CD14-positive monocyte (primary cell): Measurements from ENCODE around the gene SMIM24. TPM values are rescaled to one million over a fixed set of nuclear protein-coding genes. Genes with fewer than 3 reads are reported as not detected.

Source experiments
- DNase-seq, 3 donors: peaks; one replicate each; pipeline ENCODE4 v3.0.0-alpha.2; 2011 to 2022
- H2AFZ ChIP-seq: 2 replicates; pipeline ENCODE4 v1.6.0; 2012; ENCODE audit warnings: mild to moderate bottlenecking, low read depth, low read length, inconsistent platforms; ENCODE audit not compliant: insufficient read depth, poor library complexity, severe bottlenecking
- H3K27ac ChIP-seq, 2 donors: 1 replicate in 1 of 2; 2 replicates in 1 of 2; pipeline ENCODE4 v1.5.1; 2012 to 2013; ENCODE audit warnings: low read length in 2 of 2, control low read depth in 1 of 2, inconsistent platforms in 1 of 2, low read depth in 1 of 2, mild to moderate bottlenecking in 1 of 2
- H3K27me3 ChIP-seq, 2 donors: one replicate each; pipeline versions ENCODE4 v1.6.0 to v1.6.1; 2011 to 2013; ENCODE audit warnings: low read length in 2 of 2; ENCODE audit not compliant: control insufficient read depth in 2 of 2, insufficient read depth in 2 of 2
- H3K36me3 ChIP-seq, 2 donors: replicated peaks in 1 of 2; 1 replicate in 1 of 2; 2 replicates in 1 of 2; pipeline versions ENCODE4 v1.5.1 to v1.6.1; 2012 to 2013; ENCODE audit warnings: low read length in 2 of 2, control low read depth in 1 of 2, inconsistent platforms in 1 of 2, mild to moderate bottlenecking in 1 of 2; ENCODE audit not compliant: insufficient read depth in 2 of 2, control insufficient read depth in 1 of 2
- H3K4me1 ChIP-seq, 2 donors: 1 replicate in 1 of 2; 2 replicates in 1 of 2; pipeline versions ENCODE4 v1.5.1 to v1.6.1; 2012 to 2013; ENCODE audit warnings: low read length in 2 of 2, control low read depth in 1 of 2, inconsistent platforms in 1 of 2, mild to moderate bottlenecking in 1 of 2, moderate library complexity in 1 of 2; ENCODE audit not compliant: insufficient read depth in 2 of 2, control insufficient read depth in 1 of 2
- H3K4me2 ChIP-seq: replicated peaks from 2 replicates; pipeline ENCODE3; 2012; ENCODE audit warnings: low read length, moderate library complexity, mild to moderate bottlenecking; ENCODE audit not compliant: poor library complexity, severe bottlenecking; ENCODE audit errors: extremely low read depth
- H3K4me3 ChIP-seq, 3 experiments: fragments of 200-600 bp in 1 of 3; sonication (generic) in 1 of 3; replicated peaks in 1 of 3; 1 replicate in 2 of 3; 2 replicates in 1 of 3; pipeline ENCODE4 v1.5.1; 2011 to 2013; ENCODE audit warnings: low read length in 3 of 3, mild to moderate bottlenecking in 3 of 3, control low read depth in 2 of 3, low read depth in 2 of 3, inconsistent platforms in 1 of 3, moderate library complexity in 1 of 3
- H3K79me2 ChIP-seq: 2 replicates; pipeline ENCODE4 v1.6.0; 2012; ENCODE audit warnings: mild to moderate bottlenecking, control low read depth, inconsistent platforms, low read length, moderate library complexity; ENCODE audit not compliant: insufficient read depth
- H3K9ac ChIP-seq: 2 replicates; pipeline ENCODE4 v1.6.0; 2017; ENCODE audit warnings: low read length, mild to moderate bottlenecking; ENCODE audit not compliant: insufficient read depth, poor library complexity, severe bottlenecking
- H3K9me3 ChIP-seq, 2 donors: replicated peaks in 1 of 2; 1 replicate in 1 of 2; 2 replicates in 1 of 2; pipeline versions ENCODE4 v1.5.1 to v1.6.1; 2012 to 2013; ENCODE audit warnings: low read length in 2 of 2, control low read depth in 1 of 2; ENCODE audit not compliant: control insufficient read depth in 1 of 2, insufficient read depth in 1 of 2
- H4K20me1 ChIP-seq: 2 replicates; pipeline ENCODE4 v1.6.0; 2012; ENCODE audit warnings: mild to moderate bottlenecking, low read length, control low read depth, moderate library complexity; ENCODE audit not compliant: insufficient read depth
- H3K27ac Mint-ChIP-seq, 7 donors: one replicate each; pipeline ENCODE4 v1.8.0; 2020; ENCODE audit warnings: mild to moderate bottlenecking in 7 of 7, mixed read lengths in 7 of 7, moderate library complexity in 6 of 7, inconsistent platforms in 2 of 7
- H3K27me3 Mint-ChIP-seq, 3 donors: one replicate each; pipeline ENCODE4 v1.8.0; 2021 to 2022; ENCODE audit warnings: low read depth in 3 of 3, mild to moderate bottlenecking in 3 of 3, mixed read lengths in 3 of 3, moderate library complexity in 3 of 3, inconsistent platforms in 1 of 3
- H3K36me3 Mint-ChIP-seq, 2 donors: one replicate each; pipeline ENCODE4 v1.8.0; 2020; ENCODE audit warnings: mixed read lengths in 2 of 2, inconsistent platforms in 1 of 2, mild to moderate bottlenecking in 1 of 2
- H3K4me1 Mint-ChIP-seq: one replicate; pipeline ENCODE4 v1.8.0; 2020; ENCODE audit warnings: mild to moderate bottlenecking, mixed read lengths
- H3K4me3 Mint-ChIP-seq, 2 donors: one replicate each; pipeline ENCODE4 v1.8.0; 2020; ENCODE audit warnings: mild to moderate bottlenecking in 2 of 2, mixed read lengths in 2 of 2, moderate library complexity in 1 of 2
- H3K9me3 Mint-ChIP-seq, 7 donors: one replicate each; pipeline ENCODE4 v1.8.0; 2020 to 2022; ENCODE audit warnings: mixed read lengths in 7 of 7, mild to moderate bottlenecking in 6 of 7, moderate library complexity in 6 of 7, inconsistent platforms in 2 of 7
- CTCF ChIP-seq: fragments of 200-600 bp; IDR thresholded peaks from one replicate; pipeline ENCODE4 v1.8.0; 2022; ENCODE audit warnings: antibody characterized with exemption, mild to moderate bottlenecking
- WGBS: methylation state at CpG from one replicate; pipeline ENCODE4 v1.1.5; 2013; ENCODE audit warnings: missing lambda C conversion rate; ENCODE audit not compliant: insufficient coverage; 5-methylcytosine and 5-hydroxymethylcytosine counted together
- intact Hi-C, 2 donors: fragments of 100-400 bp; cut with micrococcal nuclease; formaldehyde crosslinking; loops; one replicate each; pipeline versions ENCODE4 v1.15.0 to v1.15.1; 2023
- polyA plus RNA-seq, 3 donors: library from polyadenylated mRNA; depleted of rRNA in 1 of 3; unstranded in 2 of 3; stranded (reverse) in 1 of 3; fragments of 300-500 nt in 2 of 3; fragments of >200 nt in 1 of 3; fragmentation: Illumina TruSeq in 2 of 3; gene quantifications; 1 replicate in 2 of 3; 2 replicates in 1 of 3; pipeline ENCODE4 v1.2.3, GENCODE V29; 2012 to 2021

The SMIM24 gene
- polyA plus RNA-seq, 3 donors, result 0.30 TPM; not detected in 2

GRCh38 chr19:3528539-3529211, 48.4 kb upstream of the SMIM24 start:
- peaks cover 23% of the 10 kb centered on the region for H4K20me1 ChIP-seq
- H3K27ac ChIP-seq, result no peak overlapping the region

GRCh38 chr19:3528080-3528479, 47.8 kb upstream of the SMIM24 start:
- H3K27me3 ChIP-seq, result no peaks in the 10 kb centered on the region
- Mint-ChIP-seq H3K9me3 (no peaks in the 10 kb centered on the region), H3K27me3 (peaks cover 0 to 1% (median 0%) of the 10 kb centered on the region in 3 donors), H3K36me3 (peaks cover 34 to 46% of the 10 kb centered on the region in 2 donors), H3K4me3 (no peak overlapping the region), H3K4me1 (no peaks in the 10 kb centered on the region), H3K27ac (no peak overlapping the region)
- peaks cover 73 to 83% of the 10 kb centered on the region in 2 donors for H3K36me3 ChIP-seq
- H3K9ac ChIP-seq, result no peak overlapping the region
- no peak overlapping the region for H3K4me3 ChIP-seq
- no peaks in the 10 kb centered on the region for H3K4me1 ChIP-seq
- no peak overlapping the region for H3K27ac ChIP-seq
- WGBS, result 100% methylated on average over 2 of the region's 14 CpGs
- peaks cover 9% of the 10 kb centered on the region for H3K79me2 ChIP-seq
- no peak overlapping the region for H3K4me2 ChIP-seq
- intact Hi-C loops, result no loop called here
- peaks cover 29% of the 10 kb centered on the region for H4K20me1 ChIP-seq
- no peak for TF ChIP-seq CTCF
- DNase-seq, result no peak
- no peaks in the 10 kb centered on the region for H3K9me3 ChIP-seq
- no peak overlapping the region for H2AFZ ChIP-seq

More at GRCh38 chr19:3528539-3529211, 48.4 kb upstream of the SMIM24 start:
- intact Hi-C loops, result no loop called here
- Histone ChIP-seq H3K4me2 (no peak overlapping the region), H3K27me3 (no peaks in the 10 kb centered on the region), H3K9ac (no peak overlapping the region), H2AFZ (no peak overlapping the region), H3K36me3 (peaks cover 73 to 83% of the 10 kb centered on the region in 2 donors), H3K79me2 (peaks cover 3% of the 10 kb centered on the region), H3K4me1 (no peaks in the 10 kb centered on the region), H3K4me3 (no peak overlapping the region), H3K9me3 (no peaks in the 10 kb centered on the region)
- Mint-ChIP-seq H3K36me3 (peaks cover 37 to 46% of the 10 kb centered on the region in 2 donors), H3K27ac (no peak overlapping the region), H3K9me3 (no peaks in the 10 kb centered on the region), H3K4me1 (no peaks in the 10 kb centered on the region), H3K4me3 (no peak overlapping the region), H3K27me3 (peaks cover 0 to 1% (median 0%) of the 10 kb centered on the region in 3 donors)
- TF ChIP-seq CTCF, result no peak
- 98% methylated on average over 20 of the region's 20 CpGs for WGBS
- no peak for DNase-seq
